HEK293 (cell line): Measurements from ENCODE around the gene CSGALNACT2.

Experiments
- CTCF ChIP-seq: fragments of 450-650 bp; formaldehyde crosslinking; IDR thresholded peaks from 2 replicates; pipeline ENCODE4 v1.5.1; 2016; ENCODE audit warnings: missing biosample characterization, missing genetic modification characterization
- MEIS1 ChIP-seq: sonication (generic); formaldehyde crosslinking; IDR thresholded peaks from 2 replicates; pipeline ENCODE4 v1.8.1; 2022; ENCODE audit warnings: missing genetic modification reagents, mild to moderate bottlenecking, borderline replicate concordance
- OVOL3 ChIP-seq: fragments of 450-650 bp; formaldehyde crosslinking; IDR thresholded peaks from 2 replicates; pipeline ENCODE4 v1.5.1; 2016; ENCODE audit warnings: missing biosample characterization, missing genetic modification characterization
- PATZ1 ChIP-seq: fragments of 450-650 bp; formaldehyde crosslinking; IDR thresholded peaks from 2 replicates; pipeline ENCODE4 v1.5.1; 2016; ENCODE audit warnings: missing biosample characterization, missing genetic modification characterization
- TRIM28 ChIP-seq: IDR thresholded peaks from 2 replicates; pipeline ENCODE4 v1.6.1; 2011; ENCODE audit warnings: low read length, control low read depth, borderline replicate concordance
- ZBTB20 ChIP-seq: fragments of 450-650 bp; formaldehyde crosslinking; IDR thresholded peaks from 2 replicates; pipeline ENCODE4 v1.5.1; 2016; ENCODE audit warnings: missing biosample characterization, missing genetic modification characterization
- ZNF274 ChIP-seq, 2 experiments: fragments of 200-500 bp in 1 of 2; fragments of 450-650 bp in 1 of 2; sonication (Bioruptor generic) in 1 of 2; formaldehyde crosslinking in 1 of 2; IDR thresholded peaks; 2 replicates each; pipeline versions ENCODE4 v1.5.1 to v1.6.1; 2014 to 2016; ENCODE audit warnings: borderline replicate concordance in 1 of 2, inconsistent platforms in 1 of 2, low read length in 1 of 2, missing biosample characterization in 1 of 2, missing genetic modification characterization in 1 of 2
- ZNF292 ChIP-seq: fragments of 450-650 bp; formaldehyde crosslinking; IDR thresholded peaks from 2 replicates; pipeline ENCODE4 v1.5.1; 2016; ENCODE audit warnings: low read depth, missing biosample characterization, missing genetic modification characterization, borderline replicate concordance
- ZNF341 ChIP-seq: fragments of 450-650 bp; formaldehyde crosslinking; IDR thresholded peaks from 2 replicates; pipeline ENCODE4; 2016; ENCODE audit warnings: low read depth, missing biosample characterization, missing genetic modification characterization
- ZNF596 ChIP-seq: fragments of 450-650 bp; IDR thresholded peaks from 2 replicates; pipeline ENCODE4 v1.5.0; 2018; ENCODE audit warnings: missing biosample characterization, mild to moderate bottlenecking, missing genetic modification characterization, moderate library complexity
- ZNF837 ChIP-seq: fragments of 450-650 bp; formaldehyde crosslinking; IDR thresholded peaks from 2 replicates; pipeline ENCODE4 v1.5.1; 2016; ENCODE audit warnings: missing biosample characterization, missing genetic modification characterization

- no peak for TF ChIP-seq PATZ1 (tag by site-specific recombination)
- no peak for TF ChIP-seq CTCF (tag by site-specific recombination)
- TF ChIP-seq ZNF596, result no peak
- no peak for TF ChIP-seq ZNF292 (tag by site-specific recombination)
- TF ChIP-seq ZBTB20, result no peak
- TF ChIP-seq OVOL3 (tag by site-specific recombination), result no peak
- TF ChIP-seq ZNF341, result no peak
- TF ChIP-seq TRIM28, result no peak
- TF ChIP-seq ZNF274 (IDR thresholded peaks at IDR 0.05; ENCODE audit: low read length), result no peak
- TF ChIP-seq ZNF274 (tag by site-specific recombination; IDR thresholded peaks at IDR 0.05; ENCODE audit: borderline replicate concordance), result no peak
- TF ChIP-seq MEIS1 (CRISPR knock-in tag), result no peak
- no peak for TF ChIP-seq ZNF837 (tag by site-specific recombination)
Measured at GRCh38 chr10:43222210-43222720, 84.0 kb downstream of the CSGALNACT2 start.
